Measurements from ENCODE around the gene COIL. TPM values are rescaled to one million over a fixed set of nuclear protein-coding genes. Genes with fewer than 3 reads are reported as not detected.

Gene COIL, protein sequence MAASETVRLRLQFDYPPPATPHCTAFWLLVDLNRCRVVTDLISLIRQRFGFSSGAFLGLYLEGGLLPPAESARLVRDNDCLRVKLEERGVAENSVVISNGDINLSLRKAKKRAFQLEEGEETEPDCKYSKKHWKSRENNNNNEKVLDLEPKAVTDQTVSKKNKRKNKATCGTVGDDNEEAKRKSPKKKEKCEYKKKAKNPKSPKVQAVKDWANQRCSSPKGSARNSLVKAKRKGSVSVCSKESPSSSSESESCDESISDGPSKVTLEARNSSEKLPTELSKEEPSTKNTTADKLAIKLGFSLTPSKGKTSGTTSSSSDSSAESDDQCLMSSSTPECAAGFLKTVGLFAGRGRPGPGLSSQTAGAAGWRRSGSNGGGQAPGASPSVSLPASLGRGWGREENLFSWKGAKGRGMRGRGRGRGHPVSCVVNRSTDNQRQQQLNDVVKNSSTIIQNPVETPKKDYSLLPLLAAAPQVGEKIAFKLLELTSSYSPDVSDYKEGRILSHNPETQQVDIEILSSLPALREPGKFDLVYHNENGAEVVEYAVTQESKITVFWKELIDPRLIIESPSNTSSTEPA
- polyA plus RNA-seq, result 17.1 and 22.5 TPM in 2 replicates

DNA sequence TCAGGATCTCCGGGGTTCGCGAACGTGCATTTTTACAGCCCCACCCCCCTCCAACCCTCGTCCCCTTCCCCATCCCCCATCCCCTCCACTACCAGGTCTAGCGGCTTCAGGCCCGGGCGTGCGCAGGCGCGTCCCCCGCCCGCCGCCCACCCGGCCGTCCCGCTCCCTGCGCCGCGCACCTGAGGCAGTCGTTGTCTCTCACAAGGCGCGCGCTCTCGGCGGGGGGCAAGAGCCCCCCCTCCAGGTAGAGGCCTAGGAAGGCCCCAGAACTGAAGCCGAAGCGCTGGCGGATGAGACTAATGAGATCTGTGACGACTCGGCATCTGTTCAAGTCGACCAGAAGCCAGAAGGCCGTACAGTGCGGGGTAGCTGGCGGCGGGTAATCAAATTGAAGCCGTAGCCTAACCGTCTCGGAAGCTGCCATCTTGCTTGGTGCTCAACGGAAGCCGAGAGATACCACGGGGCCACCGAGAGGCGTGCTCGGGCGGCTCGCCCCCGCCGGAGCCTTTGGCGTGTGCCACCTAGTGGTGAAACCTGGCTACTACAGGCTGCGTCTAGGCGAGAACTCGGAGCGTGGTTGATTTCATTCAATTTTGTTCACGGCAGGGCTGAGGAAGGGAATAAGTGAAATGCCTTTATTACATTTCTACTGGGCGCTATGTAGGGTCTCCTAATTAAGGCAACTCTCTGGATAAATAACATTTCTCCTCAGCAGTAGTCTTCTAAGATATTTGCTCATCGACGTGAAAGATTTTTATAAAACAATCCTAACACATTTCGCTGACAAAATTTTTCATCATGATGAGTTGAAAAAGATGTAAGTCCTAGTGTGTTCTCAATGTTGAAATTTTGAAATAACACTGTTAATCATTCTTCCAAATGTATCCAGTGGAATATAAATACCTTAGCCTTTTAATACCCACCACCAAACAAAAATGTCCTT lies at the start of gene COIL:
COIL (minus strand) TSS at position 455 of the 943 bp plus-strand sequence; CDS start at position 424, 31 bp downstream.

GRCh38 chr17:56977673-56978395 lies 17.0 kb upstream of the COIL start, which contains the start of gene SCPEP1:
Gene SCPEP1, plus strand, starts transcription at chr17:56978131. Its CDS starts 29 bp downstream, at chr17:56978160.

GRCh38 chr17:56913867-56914580 lies 46.8 kb downstream of the COIL start, which contains the start of gene TRIM25:
Gene TRIM25, minus strand, starts transcription at chr17:56914049. Its CDS starts 61 bp downstream, at chr17:56913988.

Other genes with a start within 250 kb of the COIL start
- gene C17orf67, start 127.1 kb downstream of the COIL start, polyA plus RNA-seq, result 1.1 TPM in 1 of 2 replicates, not detected in the other
- gene DGKE, start 126.9 kb downstream of the COIL start, polyA plus RNA-seq, result 9.3 and 15.0 TPM in 2 replicates
- gene TRIM25, start 47.0 kb downstream of the COIL start, polyA plus RNA-seq, result 1.5 and 2.6 TPM in 2 replicates
- gene SCPEP1, start 17.1 kb upstream of the COIL start, polyA plus RNA-seq, result 25.3 and 51.1 TPM in 2 replicates
- 7.7 and 8.3 TPM in 2 replicates for gene AKAP1, start 124.2 kb upstream of the COIL start, polyA plus RNA-seq

Measured in Purkinje cell (primary cell).